Lower leg skin (tissue), 4 donors: Measurements from ENCODE around the gene SNRPA. TPM values are rescaled to one million over a fixed set of nuclear protein-coding genes. Genes with fewer than 3 reads are reported as not detected.

ENCODE experiments used
- DNase-seq, 2 donors: peaks; one replicate each; pipeline ENCODE4 v3.0.0-alpha.2; 2019; ENCODE audit warnings: low spot score in 2 of 2
- H3K4me3 ChIP-seq: fragments of 200-600 bp; sonication (generic); 2 replicates; pipeline ENCODE4 v1.5.1; 2017; ENCODE audit warnings: mild to moderate bottlenecking, low read depth; ENCODE audit not compliant: poor library complexity, severe bottlenecking
- POLR2A ChIP-seq, 2 donors: fragments of 450-650 bp; IDR thresholded peaks; one replicate each; pipeline ENCODE4 v1.6.1; 2016 to 2017; ENCODE audit warnings: antibody characterized with exemption in 2 of 2, mild to moderate bottlenecking in 1 of 2, moderate library complexity in 1 of 2
- WGBS, 2 donors: methylation state at CpG; one replicate each; pipeline ENCODE4 v1.1.5; 2018; 5-methylcytosine and 5-hydroxymethylcytosine counted together
- intact Hi-C: fragments of 100-400 bp; cut with DNase I; formaldehyde crosslinking; loops from one replicate; pipeline ENCODE4 v1.15.0; 2023; ENCODE audit warnings: low total_unique reads
- total RNA-seq, 4 donors: library from RNA; depleted of rRNA; stranded (reverse); fragments of >200 nt; gene quantifications; one replicate each; pipeline ENCODE4 v1.1.0, GENCODE V29; 2016
- TF ChIP-seq, protein P1 (sequence below), 3 donors: fragments of 450-650 bp; IDR thresholded peaks; one replicate each; pipeline ENCODE4 v1.5.1; 2016; ENCODE audit warnings: antibody characterized with exemption in 3 of 3, mild to moderate bottlenecking in 3 of 3, moderate library complexity in 2 of 3

Gene SNRPA
- total RNA-seq, 4 donors from 2014 or later, result 18.0 to 52.4 (median 44.9) TPM

DNA sequence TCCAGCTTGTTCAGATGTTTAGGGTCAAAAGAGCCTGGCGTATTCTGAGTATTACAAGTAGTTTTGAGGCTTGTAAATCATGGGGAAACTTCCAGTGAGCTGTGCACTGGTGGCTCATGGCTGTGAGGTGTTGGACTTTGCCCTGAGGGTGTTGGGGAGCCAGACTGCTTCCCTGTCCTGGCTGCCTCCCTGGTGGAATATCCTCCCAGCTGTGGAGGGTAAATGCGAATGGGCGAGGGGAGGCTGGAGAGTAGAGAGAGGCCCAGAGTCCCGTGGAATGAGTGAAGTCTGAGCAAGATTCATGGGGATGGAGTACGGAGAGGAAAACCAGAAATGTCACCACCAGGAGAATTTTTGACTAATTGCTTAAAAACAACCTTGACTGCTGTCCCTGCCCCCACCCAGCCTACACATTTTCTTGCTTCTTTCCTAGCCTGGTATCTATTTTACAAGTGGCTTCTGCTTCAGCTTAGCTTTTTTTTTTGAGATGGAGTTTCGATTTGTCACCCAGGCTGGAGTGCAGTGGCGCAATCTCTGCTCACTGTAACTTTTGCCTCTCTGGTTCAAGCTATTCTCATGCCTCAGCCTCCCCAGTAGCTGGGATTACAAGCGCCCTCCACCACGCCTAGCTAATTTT is 3.7 kb downstream of the SNRPA start:
- H3K4me3 ChIP-seq, result no peak overlapping the region
- no peak for DNase-seq
- intact Hi-C loops, result no loop called here
- WGBS, 2 donors, result 71 to 80% methylated on average over 9 of the region's 9 CpGs
- TF ChIP-seq, protein P1, sequence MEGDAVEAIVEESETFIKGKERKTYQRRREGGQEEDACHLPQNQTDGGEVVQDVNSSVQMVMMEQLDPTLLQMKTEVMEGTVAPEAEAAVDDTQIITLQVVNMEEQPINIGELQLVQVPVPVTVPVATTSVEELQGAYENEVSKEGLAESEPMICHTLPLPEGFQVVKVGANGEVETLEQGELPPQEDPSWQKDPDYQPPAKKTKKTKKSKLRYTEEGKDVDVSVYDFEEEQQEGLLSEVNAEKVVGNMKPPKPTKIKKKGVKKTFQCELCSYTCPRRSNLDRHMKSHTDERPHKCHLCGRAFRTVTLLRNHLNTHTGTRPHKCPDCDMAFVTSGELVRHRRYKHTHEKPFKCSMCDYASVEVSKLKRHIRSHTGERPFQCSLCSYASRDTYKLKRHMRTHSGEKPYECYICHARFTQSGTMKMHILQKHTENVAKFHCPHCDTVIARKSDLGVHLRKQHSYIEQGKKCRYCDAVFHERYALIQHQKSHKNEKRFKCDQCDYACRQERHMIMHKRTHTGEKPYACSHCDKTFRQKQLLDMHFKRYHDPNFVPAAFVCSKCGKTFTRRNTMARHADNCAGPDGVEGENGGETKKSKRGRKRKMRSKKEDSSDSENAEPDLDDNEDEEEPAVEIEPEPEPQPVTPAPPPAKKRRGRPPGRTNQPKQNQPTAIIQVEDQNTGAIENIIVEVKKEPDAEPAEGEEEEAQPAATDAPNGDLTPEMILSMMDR (IDR thresholded peaks at IDR 0.05), result no peak
- no peak for TF ChIP-seq POLR2A (IDR thresholded peaks at IDR 0.05)

DNA sequence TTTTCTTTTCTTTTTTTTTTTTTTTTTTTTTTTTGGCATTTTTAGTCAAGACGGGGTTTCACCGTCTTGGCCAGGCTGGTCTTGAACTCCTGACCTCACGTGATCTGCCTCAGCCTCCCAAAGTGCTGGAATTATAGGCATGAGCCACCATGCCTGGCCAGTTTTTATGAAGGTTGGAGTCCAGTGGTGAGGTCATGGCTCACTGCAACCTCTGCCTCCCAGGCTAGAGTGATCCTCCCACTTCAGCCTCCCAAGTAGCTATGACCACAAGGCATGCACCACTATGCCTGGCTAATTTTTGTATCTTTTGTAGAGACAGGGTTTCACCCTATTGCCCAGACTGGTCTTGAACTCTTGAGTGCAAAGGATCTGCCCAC is 4.2 kb downstream of the SNRPA start:
- no peak overlapping the region for H3K4me3 ChIP-seq
- TF ChIP-seq, protein P1 (IDR thresholded peaks at IDR 0.05), result no peak
- no peak for TF ChIP-seq POLR2A (IDR thresholded peaks at IDR 0.05)
- intact Hi-C loops, result no loop called here
- no peak for DNase-seq
- 94 to 100% methylated on average over 3 of the region's 3 CpGs for WGBS, 2 donors

DNA sequence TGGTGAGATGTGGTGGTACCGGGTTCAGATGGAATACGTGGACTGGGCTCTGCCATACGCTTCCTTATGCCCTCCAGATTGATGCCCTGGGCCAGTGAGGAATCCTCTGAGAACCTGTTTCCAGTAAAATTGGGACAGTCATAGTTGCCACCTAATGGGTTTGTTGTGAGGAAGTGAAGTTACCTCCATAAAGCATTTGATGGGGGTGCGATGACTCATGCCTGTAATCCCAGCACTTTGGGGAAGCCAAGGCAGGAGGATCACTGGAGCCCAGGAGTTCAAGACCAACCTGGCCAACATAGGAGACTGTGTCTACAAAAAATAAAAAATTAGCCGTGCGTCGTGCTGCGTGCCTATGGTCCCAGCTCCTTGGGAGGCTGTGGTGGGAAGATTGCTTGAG is 4.8 kb downstream of the SNRPA start:
- no peak for DNase-seq
- TF ChIP-seq POLR2A (IDR thresholded peaks at IDR 0.05), result no peak
- TF ChIP-seq, protein P1 (IDR thresholded peaks at IDR 0.05), result no peak
- H3K4me3 ChIP-seq, result no peak overlapping the region
- intact Hi-C loops, result no loop called here
- 98% methylated on average over 8 of the region's 8 CpGs for WGBS, 2 donors

DNA sequence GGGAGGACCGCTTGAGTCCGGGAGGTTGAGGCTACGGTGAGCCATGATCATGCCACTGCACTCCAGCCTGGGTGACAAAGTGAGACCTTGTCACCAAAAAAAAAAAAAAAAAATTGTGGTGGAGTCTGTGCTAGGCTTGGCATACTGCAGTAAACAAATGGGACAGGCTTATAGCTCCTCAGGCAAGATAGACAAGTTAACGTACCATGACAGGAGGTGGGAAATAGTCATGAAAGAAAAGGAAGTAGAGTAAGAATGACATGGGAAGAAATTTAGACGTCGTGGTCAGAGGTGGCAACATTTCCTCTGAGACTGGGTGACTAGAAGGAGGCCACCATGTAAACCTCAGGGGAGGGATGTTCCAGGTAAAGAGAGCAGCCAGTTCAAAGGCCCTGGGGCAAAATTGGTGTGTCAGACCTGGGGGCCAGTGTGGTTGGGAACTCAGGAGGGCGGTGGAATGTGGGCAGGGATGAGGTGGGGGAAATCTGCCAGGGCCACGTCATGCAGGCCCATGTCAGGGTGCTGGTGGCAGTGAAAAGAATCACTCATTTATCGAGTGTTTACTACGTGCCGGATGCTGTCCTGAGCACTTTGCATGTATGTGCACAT is 5.6 kb downstream of the SNRPA start:
- WGBS, 2 donors, result 55 to 71% methylated on average over 10 to 11 of the region's 11 CpGs
- no peak overlapping the region for H3K4me3 ChIP-seq
- no peak for DNase-seq
- intact Hi-C loops, result no loop called here
- TF ChIP-seq POLR2A (IDR thresholded peaks at IDR 0.05), result no peak
- TF ChIP-seq, protein P1 (IDR thresholded peaks at IDR 0.05), result no peak

DNA sequence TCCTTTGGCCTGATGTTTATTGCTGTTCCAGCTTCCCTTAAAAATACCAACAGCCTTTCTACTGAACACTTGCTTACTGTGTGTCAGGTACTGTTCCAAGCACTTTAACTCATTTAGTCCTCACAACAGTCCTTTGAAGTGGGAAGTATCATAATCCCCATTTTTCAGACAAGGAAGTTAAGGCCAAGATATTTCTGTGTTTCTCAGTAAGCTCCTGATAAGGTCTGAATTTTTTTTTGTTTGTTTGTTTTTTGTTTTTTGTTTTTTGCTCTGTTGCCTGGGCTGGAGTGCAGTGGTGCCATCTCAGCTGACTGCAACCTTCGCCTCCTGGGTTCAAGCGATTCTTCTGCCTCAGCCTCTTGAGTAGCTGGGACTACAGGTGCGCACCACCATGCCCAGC is 7.5 kb downstream of the SNRPA start:
- no peak for TF ChIP-seq POLR2A (IDR thresholded peaks at IDR 0.05)
- TF ChIP-seq, protein P1 (IDR thresholded peaks at IDR 0.05), result no peak
- DNase-seq, result no peak
- 95 to 100% methylated on average over 3 of the region's 3 CpGs for WGBS, 2 donors
- intact Hi-C loops, result no loop called here
- H3K4me3 ChIP-seq, result no peak overlapping the region

DNA sequence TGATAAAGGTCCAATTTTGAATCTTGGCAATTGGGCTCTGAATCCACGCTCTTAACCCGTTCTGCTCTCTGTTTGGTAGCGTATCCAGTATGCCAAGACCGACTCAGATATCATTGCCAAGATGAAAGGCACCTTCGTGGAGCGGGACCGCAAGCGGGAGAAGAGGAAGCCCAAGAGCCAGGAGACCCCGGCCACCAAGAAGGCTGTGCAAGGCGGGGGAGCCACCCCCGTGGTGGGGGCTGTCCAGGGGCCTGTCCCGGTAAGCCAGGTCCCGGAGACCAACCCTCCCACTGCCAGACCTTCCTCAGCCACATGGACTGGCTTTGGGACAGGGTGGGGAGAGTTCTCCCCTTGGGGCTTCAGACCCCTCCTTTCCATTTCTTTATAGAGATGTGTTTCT is 8.3 kb downstream of the SNRPA start:
- H3K4me3 ChIP-seq, result no peak overlapping the region
- no peak for DNase-seq
- intact Hi-C loops, result no loop called here
- WGBS, 2 donors, result 92 to 93% methylated on average over 13 of the region's 13 CpGs
- TF ChIP-seq, protein P1 (IDR thresholded peaks at IDR 0.05), result no peak
- TF ChIP-seq POLR2A (IDR thresholded peaks at IDR 0.05), result no peak
